ENCODE results near the gene CD58.

Gene CD58

DNA sequence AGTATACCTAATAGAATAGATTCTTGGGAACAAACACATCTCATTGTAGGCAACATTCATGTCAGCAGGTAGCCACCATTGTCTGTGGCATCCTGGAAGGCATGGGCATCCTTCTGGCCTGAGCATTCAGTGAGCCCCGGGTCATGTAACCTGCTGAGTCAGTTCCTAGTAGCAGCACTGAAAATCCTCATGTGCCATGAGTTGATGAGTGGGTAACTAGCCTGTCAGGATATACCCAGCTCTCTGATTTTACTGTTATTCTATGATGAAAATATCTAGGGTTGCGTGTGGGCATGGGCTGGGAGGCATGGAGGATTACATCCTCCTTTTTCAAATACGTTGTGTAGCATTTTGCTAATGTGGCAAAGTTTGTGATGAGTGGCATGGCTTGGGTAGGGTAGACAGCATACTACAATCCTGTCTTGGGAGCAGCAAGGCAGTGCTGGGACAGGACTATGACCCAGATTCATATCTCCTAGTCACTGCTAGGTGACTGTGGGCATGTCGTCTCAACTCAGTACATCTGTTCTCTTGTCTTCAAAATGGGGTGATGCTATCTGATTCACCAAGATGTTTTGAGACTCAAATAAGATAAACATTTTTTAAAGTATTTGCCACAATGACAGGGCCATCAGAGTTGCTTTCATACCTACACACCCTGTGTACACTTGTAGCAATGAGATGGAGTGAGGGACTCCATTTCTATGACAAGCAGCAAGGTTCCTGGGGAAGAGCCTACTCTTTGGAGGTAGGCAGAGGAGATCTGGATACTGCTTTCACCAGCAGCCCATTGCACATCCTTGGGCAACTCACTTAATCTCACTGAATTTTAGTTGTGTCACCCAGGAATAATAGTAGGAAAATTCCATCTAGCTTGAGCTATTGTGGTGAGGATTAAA is 62.5 kb downstream of the CD58 start:
- DNase-seq (ENCODE audit: low spot score) = no peak

DNA sequence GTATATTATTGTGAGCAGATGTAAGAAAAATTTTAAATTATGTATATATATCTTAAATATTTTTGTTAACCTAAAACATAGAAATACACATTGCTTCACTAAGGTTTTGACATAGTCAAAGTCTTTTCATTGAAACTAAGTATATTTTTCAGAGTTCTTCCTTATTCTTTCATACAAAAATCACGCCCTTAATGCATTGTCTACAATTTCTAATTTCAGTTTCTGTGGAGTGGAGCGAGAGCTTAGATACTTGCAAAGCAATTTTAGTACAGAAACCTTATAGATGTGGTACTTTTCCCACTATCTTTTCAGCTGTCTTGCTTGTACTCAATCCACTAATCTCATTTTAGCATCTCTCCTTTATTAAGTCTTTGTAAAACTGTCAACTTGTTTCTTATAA is 63.2 kb downstream of the CD58 start:
- DNase-seq (ENCODE audit: low spot score) = no peak

DNA sequence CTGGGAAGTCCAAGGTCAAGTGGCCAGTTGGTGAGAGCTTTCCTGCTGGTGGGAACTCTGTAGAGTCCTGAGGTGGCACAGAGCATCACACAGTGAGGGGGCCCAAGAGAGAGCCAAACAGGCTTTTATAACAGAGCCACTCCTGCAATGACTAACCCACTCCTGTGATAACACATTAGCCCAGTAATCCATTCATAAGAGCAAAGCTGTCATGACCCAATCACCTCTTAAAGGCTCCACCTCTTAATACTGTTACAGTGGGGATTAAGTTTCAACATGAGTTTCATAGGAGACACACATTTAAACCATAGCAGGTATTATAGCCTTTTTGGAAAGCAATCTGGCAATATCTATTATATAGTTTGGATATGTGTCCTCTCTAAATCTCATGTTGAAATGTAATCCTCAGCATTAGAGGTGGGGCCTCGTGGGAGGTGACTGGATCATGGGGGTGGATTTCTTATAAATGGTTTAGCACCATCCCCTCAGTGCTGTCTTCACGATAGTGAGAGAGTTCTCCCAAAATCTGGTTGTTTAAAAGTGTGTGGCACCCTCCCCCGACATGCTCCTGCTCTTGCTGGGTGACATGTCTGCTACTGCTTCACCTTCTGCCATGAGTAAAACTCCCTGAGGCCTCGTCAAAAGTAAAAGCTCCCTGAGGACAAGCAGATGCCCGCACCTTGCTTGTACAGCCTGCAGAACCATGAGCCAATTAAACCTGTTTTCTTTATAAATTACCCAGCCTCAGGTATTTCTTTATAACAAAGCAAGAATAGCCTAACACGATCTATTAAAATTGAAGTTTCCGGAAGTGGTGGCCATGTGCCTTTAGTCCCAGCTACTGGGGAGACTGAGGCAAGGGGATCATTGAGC is 64.5 kb downstream of the CD58 start:
- peak; percentile 38 for DNase-seq (ENCODE audit: low spot score)

DNA sequence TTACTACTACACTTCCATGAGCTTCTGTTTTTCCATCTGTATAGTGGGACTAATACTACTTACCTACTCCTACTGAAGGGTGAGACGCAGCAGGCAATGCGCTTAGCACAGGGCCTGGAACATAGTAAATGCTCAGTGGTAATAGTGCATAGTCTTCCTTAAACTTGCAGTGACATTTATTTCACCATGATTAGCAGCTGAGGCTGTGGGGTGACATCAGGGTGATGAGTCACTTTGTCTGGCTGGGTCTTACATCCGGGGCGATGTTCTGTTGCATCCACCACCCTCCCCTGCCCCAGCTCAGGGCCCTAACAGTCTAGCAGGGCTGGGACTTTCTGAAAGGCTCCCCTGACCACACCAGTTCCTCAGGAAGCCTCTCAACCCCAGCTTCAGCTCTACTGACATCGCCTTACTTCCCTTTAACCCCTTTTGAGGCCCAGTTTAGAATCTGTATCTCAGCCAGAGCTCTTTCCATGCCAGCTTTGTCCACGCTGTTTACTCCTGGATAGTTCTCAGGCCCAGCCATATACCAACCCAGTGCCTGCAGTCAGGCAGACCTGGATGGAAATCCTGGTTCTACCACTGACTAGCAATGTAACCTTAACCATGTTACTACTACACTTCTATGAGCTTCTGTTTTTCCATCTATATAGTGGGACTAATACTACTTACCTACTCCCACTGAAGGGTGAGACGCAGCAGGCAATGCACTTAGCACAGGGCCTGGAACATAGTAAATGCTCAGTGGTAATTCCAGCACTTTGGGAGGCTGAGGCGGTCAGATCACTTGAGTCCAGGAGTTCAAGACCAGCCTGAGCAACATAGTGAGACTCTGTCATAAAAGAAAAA is 66.3 kb downstream of the CD58 start:
- DNase-seq (ENCODE audit: low spot score) = peak; percentile 48

DNA sequence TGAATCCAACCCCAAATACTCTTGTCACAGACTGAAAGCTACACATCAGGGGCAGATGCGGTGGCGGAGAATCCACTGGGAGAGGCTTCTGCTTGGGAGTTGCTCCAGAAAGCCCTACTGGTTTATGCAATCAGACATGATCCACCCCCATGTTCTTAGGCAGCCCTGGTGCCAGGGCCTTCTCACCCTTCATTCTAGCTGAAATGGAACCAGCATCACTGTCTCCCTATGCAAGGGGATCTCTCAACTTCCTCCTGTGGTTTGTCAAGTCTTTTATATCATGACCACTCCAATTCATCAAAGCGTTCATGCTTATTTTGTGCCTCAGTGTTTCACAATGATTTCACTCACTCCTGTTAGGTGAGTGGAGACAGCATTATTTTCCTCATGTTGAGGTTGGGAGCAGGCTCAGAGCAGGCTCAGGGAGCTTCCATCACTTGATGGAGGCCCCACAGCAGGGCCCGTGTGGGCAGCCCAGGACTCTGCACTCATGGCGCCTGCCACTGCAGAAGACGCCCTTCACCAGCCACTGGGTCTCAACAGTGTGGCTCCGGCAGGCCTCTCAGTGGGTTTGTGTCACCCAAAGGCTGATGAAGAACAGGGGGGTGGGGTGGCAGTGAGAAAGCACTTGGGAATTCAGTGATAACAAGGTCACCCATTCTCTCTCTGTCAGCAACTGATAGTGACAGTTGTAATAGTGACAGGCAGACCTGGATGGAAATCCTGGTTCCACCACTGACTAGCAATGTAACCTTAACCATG is 67.1 kb downstream of the CD58 start:
- no peak for DNase-seq (ENCODE audit: low spot score)

DNA sequence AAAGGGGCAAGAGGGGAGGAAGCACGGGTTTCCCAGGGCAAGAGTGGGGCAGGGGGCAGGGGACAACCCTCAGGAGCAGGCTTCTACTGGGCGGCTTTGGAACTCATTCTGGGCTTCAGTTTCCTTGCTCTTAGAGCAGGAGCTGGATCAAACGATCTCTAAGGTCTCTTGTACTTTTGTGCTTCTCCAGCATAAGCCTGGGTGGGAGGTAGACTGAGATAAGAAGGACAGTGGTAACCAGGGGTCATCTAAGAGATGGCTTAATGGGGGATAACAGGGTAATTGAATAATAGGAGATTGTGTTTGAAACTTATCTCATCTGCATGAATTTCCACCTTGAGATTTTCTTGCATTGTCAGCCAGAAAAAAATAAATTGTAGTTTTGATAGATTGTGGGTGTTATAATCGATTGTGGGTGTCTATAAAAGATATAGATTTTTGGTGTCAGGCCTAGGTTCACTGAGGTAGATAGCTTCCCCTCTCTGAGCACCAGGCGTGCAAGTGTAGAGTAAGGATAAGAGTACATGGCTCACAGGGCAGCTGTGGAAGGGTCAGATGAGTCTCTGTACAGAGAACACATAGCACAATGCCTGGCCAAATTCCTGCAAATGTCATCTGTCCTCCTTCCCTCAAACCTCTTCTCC is 68.0 kb downstream of the CD58 start:
- DNase-seq (ENCODE audit: low spot score) = no peak

DNA sequence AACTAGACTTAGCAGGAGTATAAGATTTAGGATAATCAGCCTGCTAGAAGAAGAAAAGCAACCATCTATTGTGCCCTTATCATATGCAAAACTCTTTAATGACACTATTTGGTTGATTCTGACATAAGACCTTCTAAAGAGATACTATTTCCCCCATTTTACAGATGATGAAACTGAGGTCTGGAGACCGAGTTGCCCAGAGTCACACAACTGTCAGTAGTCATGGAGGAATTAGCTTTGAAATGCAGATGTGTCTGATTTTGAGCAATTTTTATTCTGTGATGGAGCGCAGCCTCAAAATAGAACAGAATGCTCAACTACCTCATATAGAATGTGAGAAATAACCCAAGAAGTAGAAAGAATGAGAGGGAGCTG is 69.0 kb downstream of the CD58 start:
- no peak for DNase-seq (ENCODE audit: low spot score)

DNA sequence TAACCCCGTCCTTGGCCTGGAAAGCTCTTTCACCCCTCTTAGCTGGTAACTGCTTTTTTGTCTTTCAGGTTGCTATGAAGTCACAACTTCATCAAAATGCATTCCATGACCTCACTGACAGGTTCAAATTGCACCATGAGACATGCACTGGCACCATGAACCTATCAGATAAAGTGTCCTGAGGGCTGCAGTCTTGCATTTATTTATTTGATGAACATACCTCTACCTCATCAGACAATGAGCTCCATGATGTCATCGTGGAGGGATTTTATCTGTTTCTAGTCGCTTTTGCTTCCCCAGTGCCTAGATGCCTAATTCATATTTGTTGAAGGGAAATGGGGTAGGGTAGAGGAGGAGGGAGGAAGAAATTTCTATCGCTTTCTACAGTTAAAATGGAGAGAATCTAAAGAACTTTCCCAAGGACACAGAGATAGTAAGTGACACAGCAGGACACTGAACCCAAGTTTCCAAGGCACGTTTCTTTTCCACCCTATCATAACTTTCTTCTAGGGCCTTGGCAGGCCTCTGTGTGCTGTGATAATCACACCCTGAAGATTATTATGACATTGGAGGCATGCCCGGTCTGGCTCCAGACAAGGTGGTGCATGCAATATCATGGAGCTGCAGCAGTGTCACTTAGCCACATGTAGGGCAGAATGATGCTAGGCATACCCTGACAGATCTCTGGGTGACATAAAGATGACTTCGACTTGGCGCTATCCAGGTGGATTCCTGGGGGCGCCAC is 69.5 kb downstream of the CD58 start:
- no peak for DNase-seq (ENCODE audit: low spot score)

DNA sequence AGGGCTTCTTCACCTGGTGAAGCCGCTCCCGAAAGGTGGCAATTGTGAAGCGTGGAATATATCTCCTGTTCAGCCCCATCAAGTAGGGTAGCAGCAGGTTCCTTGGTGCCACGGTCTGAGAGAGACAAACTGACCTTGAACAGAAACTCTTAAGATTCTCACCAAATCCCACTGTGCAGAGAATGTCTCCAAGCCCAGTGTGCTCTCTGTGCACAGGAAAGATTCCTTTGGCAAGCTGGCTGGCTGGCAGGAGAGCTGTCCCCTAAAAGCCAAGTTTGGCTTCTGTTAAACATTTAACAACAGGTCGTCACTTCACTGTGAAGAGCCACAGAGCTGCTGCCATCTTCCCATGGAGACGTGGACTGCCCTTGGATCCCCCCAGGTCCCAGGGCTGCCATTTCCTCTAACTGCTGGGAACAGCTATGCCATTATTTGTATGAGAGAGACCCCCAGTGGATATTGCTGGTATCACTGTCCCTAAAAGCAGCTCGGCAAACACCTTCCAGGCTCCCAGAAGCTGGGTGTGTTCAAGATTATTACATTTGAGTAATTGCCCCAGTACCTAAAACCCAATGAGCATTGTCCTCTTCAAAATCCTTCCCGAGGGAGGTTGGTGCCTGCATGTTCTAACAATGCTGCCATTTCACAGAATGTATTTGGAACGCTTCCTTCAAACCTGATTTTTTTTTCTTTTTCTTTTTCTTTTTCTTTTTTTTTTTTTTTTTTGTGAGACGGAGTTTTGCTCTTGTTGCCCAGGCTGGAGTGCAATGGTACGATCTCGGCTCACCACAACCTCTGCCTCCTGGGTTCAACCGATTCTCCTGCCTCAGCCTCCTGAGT is 71.8 kb downstream of the CD58 start:
- peak; percentile 71 for DNase-seq (ENCODE audit: low spot score)

DNA sequence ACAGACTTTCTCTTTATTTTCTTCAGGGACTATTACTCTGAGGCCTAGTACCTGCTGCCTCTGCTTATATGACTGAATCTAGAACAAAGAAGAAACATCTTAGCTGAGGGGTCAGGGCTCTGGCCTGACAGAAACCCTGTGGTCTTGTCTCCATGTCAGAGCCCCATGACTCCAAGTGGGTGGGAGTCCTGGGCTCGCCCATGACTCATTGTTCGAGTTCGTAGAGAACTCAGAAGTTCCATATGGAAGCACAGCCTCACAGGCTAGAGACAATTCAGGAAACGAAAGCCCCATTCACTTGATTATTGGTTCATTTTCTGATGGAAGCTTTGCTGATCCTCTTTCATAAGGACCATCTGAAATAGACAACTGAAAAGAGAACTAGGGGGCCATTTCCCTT is 73.2 kb downstream of the CD58 start:
- no peak for DNase-seq (ENCODE audit: low spot score)

DNA sequence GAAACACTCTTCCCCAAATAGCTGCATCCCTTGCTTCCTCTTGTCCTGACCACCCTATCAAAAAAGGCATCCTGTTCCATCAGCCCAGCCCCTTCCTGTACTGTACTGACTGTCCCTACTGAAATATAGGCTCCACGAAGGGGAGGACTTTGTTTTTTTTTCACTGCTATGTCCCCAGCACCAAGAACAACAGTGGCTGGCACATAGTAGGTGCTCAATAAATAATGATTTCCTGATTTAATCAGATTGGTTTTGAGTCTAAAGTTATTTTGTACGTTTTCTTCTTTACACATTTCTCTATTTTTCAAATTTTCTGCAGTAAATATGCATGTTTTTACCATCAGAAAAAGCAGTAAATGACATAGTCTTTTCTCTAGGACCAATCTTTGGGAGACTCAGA is 73.9 kb downstream of the CD58 start:
- DNase-seq (ENCODE audit: low spot score) = no peak

DNA sequence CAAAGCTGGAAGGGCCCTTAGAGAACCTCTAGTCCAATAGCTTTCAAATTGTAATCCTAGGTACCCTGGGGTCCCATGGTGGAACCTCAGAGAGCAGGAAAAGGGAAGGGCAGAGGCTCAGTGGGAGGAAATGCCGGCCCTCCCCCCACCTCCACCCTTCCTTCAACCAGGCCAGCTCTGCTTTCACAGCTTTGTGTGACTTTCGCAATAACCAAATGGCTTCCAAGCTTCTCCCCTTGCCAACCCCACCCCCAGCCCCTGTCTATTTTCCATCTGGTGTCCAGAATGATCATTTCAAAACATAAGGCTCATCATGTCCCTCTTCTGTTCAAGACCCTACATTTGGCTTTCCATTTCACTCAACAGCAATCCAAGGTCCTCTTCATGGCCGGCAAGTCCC is 74.4 kb downstream of the CD58 start:
- DNase-seq (ENCODE audit: low spot score) = no peak

DNA sequence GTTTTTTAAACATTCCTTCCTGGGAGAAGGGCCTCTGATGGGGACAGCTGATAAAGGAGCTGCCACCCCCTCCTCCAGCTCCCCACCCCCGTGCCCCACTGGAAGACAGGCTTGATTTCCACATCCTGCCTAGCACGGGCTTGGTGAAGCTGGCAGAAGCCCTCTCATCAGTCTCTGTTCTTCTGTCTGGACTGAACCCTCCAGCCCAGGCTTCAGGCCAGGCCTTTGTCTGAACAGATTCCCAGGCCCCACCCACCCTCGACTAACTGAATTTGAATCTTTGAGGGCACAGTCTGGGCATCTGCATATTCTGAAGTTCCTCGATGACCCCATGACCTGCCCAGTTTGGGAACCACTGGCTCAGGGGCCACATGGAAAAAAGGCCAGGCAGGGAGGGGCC is 75.3 kb downstream of the CD58 start:
- DNase-seq (ENCODE audit: low spot score) = no peak

DNA sequence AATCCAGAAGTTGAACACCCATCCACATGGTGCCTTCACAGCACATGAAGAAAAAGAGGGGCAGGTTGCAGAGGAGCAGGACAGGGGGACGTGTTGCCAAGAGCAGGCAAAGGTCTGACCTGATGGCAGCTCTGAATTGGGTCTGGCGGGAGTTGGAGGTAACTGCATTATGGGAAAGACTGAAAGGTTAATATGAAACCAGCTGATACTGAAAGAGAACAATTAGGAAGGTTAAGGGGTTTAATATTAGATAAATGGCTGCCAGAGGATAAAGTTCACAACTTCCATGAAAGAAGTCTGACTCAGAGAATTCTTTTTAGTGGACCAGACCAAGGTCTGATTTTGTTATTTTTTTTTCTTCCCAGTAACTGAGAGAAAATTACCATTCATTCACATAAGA is 76.1 kb downstream of the CD58 start:
- no peak for DNase-seq (ENCODE audit: low spot score)

DNA sequence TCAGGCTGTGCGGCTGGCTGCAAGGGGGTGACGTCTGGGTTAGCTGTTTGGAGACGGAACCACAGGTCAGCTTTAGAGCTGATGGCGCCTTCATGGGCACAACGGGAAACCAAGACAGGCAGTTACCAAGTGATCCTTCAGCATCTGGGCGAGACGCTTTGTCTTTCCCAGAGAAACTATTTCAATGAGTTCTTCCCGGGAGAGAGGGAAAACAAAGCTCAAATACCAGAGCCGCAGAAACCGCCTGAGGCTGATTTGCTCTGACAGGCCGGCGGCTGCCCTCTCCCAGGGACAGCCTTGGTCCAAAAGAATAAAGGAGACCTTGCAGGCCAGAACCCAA is 76.5 kb downstream of the CD58 start:
- DNase-seq (ENCODE audit: low spot score) = no peak

DNA sequence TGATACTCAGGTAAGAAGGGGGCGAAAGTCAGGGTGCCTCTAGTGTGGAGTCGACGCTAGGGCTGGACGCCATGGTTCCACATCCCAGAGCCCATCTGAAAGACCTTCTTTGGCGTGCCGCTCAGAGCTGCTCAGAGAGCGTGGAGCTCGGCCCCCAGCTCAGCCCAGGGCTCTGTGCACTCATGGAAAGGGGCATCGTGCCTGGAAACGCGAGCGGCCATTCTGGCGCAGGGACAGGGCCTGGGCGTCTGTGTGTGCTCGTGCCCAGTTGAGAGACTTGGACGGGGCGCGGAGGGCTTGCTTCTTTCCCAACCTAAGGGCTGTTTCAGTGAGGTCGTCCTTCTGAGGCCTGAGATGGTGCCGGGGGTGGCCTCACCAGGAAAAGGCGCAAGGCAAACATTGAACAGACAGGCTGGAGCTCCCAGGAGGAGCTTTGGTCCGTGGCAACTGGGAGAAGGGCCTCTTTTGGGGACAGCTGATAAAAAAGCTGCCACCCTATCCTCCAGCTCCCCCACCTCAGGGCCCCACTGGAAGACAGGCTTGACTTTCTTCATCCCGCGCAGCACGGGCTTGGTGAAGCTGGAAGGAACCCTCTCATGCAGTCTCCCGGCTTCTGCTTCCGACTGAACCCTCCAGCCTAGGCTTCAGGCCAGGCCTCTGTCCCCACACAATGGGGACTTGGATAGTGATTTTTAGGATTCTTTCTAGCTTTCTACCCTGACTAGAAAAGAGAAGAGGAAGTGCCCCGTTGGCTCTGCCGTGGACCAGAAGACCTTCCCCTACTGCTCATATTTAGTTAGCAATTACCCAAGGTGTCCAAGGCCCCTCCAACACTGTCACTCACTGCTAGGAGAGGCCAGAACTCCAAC is 77.1 kb downstream of the CD58 start:
- DNase-seq (ENCODE audit: low spot score) = no peak

DNA sequence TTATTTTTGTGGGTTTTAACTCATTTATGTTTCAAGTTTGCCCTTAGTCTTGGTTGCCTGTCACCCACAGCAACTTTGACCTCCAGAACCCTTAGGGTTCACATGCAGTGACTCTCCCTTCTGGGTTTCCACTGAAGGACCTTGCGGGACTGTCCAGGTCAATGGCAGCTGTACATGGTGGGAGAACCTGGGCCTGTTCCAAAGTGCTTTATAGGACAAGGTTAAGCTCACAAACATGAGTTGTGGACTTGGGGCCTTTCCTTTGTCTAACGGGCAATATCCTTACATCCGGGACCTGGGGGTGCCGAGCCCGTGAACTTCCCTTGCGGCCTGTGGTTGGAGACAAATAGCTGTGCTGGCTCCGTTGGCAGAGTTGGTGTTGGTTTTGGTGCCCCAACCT is 77.8 kb downstream of the CD58 start:
- no peak for DNase-seq (ENCODE audit: low spot score)

DNA sequence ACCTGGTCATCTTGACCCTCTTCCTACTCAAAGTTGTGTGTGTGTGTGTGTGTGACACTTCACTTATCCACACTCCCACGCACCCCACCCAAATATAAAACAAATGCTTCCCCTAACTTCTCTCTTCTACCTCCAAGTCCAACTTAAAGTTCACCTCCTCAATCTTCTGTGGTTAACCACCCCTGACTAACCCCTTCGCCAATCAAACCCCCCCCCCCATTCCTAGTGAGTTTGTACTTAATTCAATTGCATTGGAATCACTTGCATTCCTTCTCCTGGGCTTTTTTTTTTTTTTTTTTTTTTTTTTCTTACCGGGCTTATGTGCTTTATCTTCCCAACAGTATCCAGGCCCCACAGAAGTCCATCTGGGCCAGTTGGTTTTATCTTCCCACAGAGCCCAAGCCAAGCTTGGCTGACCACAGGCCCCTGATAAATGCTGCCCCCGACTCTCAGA is 78.4 kb downstream of the CD58 start:
- no peak for DNase-seq (ENCODE audit: low spot score)

Data from RKO (cell line).